ENCODE data around the gene RDX.

RDX gene

DNA sequence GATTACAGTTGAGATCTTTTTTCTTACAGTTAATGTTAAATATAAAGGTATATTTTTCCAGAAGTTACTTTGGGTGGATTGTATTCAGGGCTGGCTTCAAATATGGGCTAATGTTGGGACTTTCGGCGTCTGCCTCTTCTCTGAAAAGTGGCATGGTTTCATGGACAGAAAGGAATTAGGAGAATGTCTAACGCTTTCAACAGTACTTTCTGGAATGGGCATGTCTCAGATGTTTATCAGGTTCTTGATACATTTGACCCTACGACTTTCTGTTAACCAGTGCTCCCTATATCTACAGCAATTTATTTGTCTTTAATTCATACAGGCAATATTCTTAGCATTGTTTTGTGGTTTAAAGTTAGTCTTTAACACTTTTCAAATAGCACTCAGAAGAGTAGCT lies 169.5 kb downstream of the RDX start:
- DNase-seq = no peak

DNA sequence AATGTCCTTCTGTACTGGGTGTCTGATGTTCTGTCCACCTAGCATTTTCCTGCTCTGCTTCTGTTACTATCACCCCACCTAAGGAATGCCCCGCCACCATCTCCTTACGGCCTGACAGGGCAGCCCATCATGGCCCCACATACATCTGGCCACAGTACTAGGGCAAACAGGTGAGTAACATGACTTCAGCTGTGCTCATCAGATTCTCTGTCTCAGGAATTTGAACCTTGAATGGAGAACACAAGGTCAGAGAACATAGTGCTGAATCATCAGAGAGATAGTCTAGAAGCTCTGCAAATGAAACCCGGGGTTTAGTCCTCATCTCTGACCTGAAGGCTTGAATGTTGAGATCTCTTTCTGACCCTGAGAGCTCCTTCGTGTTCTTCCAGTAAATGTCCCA lies 170.8 kb downstream of the RDX start:
- no peak for DNase-seq

Measured in activated CD4-positive, alpha-beta T cell treated with anti-CD3 and anti-CD28 coated beads, Interleukin-2, Interleukin-6, amounts not matched to agents 100 ng/mL and 50 ng/mL, durations not matched to agents 16 hours and 8 hours (primary cell).